ENCODE measurements around the gene BBS1.

Gene BBS1

DNA sequence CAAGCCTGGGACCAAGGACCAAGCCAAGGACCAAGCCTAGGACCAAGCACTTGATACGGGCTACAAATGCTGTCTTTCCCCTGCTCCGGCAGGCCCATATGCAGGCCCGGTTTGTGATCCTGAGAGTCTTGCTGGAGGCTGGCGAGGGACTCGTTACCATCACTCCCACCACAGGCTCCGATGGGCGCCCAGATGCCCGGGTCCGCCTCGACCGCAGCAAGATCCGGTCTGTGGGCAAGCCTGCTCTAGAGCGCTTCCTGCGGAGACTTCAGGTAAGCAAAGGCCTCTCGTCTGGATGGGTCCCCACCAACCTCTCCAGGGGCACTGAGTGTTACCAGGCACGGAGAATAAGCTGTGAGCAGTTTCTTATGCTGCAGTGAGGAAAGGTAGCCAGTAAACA is 13.2 kb upstream of the BBS1 start:
- peaks cover 11% of the 10 kb centered on the region for H3K36me3 ChIP-seq (ENCODE audit: control insufficient read depth, low read length)
- no peak overlapping the region for H3K4me3 ChIP-seq (ENCODE audit: low read length)
- H3K9me3 ChIP-seq (ENCODE audit: control insufficient read depth, insufficient read depth, low read length), result no peaks in the 10 kb centered on the region
- no peaks in the 10 kb centered on the region for H3K79me2 ChIP-seq (ENCODE audit: control insufficient read depth, low read length)
- no peaks in the 10 kb centered on the region for H3K27me3 ChIP-seq (ENCODE audit: control insufficient read depth, low read length)
- H3K9me2 ChIP-seq (replicated peaks; ENCODE audit: control insufficient read depth, low read length), result no peaks in the 10 kb centered on the region
- H3K4me2 ChIP-seq (ENCODE audit: low read length), result no peak overlapping the region
- no peak overlapping the region for H3K27ac ChIP-seq (ENCODE audit: low read depth, low read length)
- TF ChIP-seq, protein P1, sequence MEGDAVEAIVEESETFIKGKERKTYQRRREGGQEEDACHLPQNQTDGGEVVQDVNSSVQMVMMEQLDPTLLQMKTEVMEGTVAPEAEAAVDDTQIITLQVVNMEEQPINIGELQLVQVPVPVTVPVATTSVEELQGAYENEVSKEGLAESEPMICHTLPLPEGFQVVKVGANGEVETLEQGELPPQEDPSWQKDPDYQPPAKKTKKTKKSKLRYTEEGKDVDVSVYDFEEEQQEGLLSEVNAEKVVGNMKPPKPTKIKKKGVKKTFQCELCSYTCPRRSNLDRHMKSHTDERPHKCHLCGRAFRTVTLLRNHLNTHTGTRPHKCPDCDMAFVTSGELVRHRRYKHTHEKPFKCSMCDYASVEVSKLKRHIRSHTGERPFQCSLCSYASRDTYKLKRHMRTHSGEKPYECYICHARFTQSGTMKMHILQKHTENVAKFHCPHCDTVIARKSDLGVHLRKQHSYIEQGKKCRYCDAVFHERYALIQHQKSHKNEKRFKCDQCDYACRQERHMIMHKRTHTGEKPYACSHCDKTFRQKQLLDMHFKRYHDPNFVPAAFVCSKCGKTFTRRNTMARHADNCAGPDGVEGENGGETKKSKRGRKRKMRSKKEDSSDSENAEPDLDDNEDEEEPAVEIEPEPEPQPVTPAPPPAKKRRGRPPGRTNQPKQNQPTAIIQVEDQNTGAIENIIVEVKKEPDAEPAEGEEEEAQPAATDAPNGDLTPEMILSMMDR (IDR thresholded peaks at IDR 0.05; ENCODE audit: low read depth, low read length, poor library complexity, severe bottlenecking), result no peak
- TF ChIP-seq EZH2phosphoT487 (IDR thresholded peaks at IDR 0.05; ENCODE audit: borderline replicate concordance, low read length), result no peak
- H4K20me1 ChIP-seq (ENCODE audit: control insufficient read depth, insufficient read depth, low read depth, low read length), result no peaks in the 10 kb centered on the region
- no peaks in the 10 kb centered on the region for H3K4me1 ChIP-seq (ENCODE audit: control insufficient read depth, low read length)
- no peaks in the 10 kb centered on the region for H3F3A ChIP-seq (ENCODE audit: control insufficient read depth, insufficient read depth)

DNA sequence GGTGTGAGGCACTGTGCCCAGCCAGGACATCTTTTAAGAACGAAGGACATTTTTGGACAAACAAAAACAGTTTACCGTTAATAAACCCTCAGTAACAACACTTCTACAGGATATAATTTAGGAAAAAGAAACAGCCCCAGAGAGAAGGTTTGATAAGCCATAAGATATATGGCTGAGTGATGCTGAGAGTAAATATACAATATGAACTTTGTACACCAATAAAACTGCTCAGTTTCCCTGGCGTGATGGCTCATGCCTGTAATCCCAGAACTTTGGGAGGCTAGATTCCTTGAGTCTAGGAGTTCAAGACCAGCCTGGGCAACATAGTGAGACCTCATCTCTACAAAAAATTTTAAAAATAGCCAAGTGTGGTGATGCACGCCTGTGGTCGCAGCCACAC is 11.9 kb upstream of the BBS1 start:
- Histone ChIP-seq H3K27ac (ENCODE audit: low read depth, low read length) (no peak overlapping the region), H3F3A (ENCODE audit: control insufficient read depth, insufficient read depth) (no peaks in the 10 kb centered on the region), H3K79me2 (ENCODE audit: control insufficient read depth, low read length) (no peaks in the 10 kb centered on the region), H3K36me3 (ENCODE audit: control insufficient read depth, low read length) (peaks cover 11% of the 10 kb centered on the region), H3K9me3 (ENCODE audit: control insufficient read depth, insufficient read depth, low read length) (no peaks in the 10 kb centered on the region), H3K27me3 (ENCODE audit: control insufficient read depth, low read length) (no peaks in the 10 kb centered on the region), H3K4me2 (ENCODE audit: low read length) (no peak overlapping the region), H3K4me1 (ENCODE audit: control insufficient read depth, low read length) (no peaks in the 10 kb centered on the region), H4K20me1 (ENCODE audit: control insufficient read depth, insufficient read depth, low read depth, low read length) (no peaks in the 10 kb centered on the region), H3K9me2 (replicated peaks; ENCODE audit: control insufficient read depth, low read length) (no peaks in the 10 kb centered on the region), H3K4me3 (ENCODE audit: low read length) (no peak overlapping the region)
- TF ChIP-seq, protein P1 (IDR thresholded peaks at IDR 0.05; ENCODE audit: low read depth, low read length, poor library complexity, severe bottlenecking), result no peak
- no peak for TF ChIP-seq EZH2phosphoT487 (IDR thresholded peaks at IDR 0.05; ENCODE audit: borderline replicate concordance, low read length)

DNA sequence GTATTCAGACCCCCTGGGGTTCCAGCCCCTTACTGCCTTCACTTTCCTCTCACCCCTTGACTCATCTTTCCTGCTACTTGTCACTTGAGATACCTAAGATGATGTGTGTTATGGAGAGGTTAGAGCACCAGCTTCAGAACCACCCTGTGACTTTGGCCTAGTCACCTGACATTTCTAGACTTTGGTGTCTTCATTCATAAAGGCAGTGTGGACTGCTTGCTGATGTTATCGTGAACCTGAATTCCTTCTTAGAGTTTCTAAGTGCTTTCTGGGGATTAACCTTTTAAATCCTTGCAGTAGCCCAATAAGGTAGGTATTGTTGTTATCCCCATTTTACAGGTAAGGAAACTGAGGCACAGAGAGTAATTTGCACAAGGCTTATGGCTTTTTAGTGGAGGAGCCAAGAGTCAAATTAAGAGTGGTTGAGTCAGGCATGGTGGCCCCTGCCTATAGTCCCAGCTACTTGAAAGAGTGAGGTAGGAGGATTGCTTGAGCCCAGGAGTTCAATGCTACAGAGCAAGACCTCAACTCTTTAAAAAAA is 5.1 kb upstream of the BBS1 start:
- H3K4me1 ChIP-seq (ENCODE audit: control insufficient read depth, low read length), result peaks cover 3% of the 10 kb centered on the region; the same call in 1 of the 2 replicates
- H3F3A ChIP-seq (ENCODE audit: control insufficient read depth, insufficient read depth), result no peaks in the 10 kb centered on the region
- no peaks in the 10 kb centered on the region for H3K9me3 ChIP-seq (ENCODE audit: control insufficient read depth, insufficient read depth, low read length)
- no peak overlapping the region for H3K27ac ChIP-seq (ENCODE audit: low read depth, low read length)
- TF ChIP-seq, protein P1 (IDR thresholded peaks at IDR 0.05; ENCODE audit: low read depth, low read length, poor library complexity, severe bottlenecking), result no peak
- TF ChIP-seq EZH2phosphoT487 (IDR thresholded peaks at IDR 0.05; ENCODE audit: borderline replicate concordance, low read length), result no peak
- H3K4me2 ChIP-seq (ENCODE audit: low read length), result no peak overlapping the region
- H4K20me1 ChIP-seq (ENCODE audit: control insufficient read depth, insufficient read depth, low read depth, low read length), result no peaks in the 10 kb centered on the region
- H3K79me2 ChIP-seq (ENCODE audit: control insufficient read depth, low read length), result no peaks in the 10 kb centered on the region
- no peaks in the 10 kb centered on the region for H3K9me2 ChIP-seq (replicated peaks; ENCODE audit: control insufficient read depth, low read length)
- no peaks in the 10 kb centered on the region for H3K27me3 ChIP-seq (ENCODE audit: control insufficient read depth, low read length)
- no peak overlapping the region for H3K4me3 ChIP-seq (ENCODE audit: low read length)
- H3K36me3 ChIP-seq (ENCODE audit: control insufficient read depth, low read length), result peaks cover 10% of the 10 kb centered on the region; the same call in 1 of the 2 replicates
